T47D (cell line): ENCODE data around the gene ANKRD9.
"Not testable (repeated sequence)": the region's sequence is repeated elsewhere in the genome, so short reads cannot be mapped to it uniquely, and the experiment has no call there.

ENCODE experiments used
- DNase-seq, 2 experiments: peaks; one replicate each; pipeline versions ENCODE4 v3.0.0 to v3.0.0-alpha.2; 2011 to 2012; ENCODE audit warnings: low read depth in 1 of 2, low spot score in 1 of 2
- JUND ChIP-seq: IDR thresholded peaks from 2 replicates; pipeline ENCODE4 v1.6.1; 2012; ENCODE audit warnings: low read depth
- in situ Hi-C: cut with HindIII; loops from 2 replicates; pipeline ENCODE4 v1.10.0; 2016; ENCODE audit warnings: low sequenced_read_pairs, low pct_unique_long_range_greater_than_20kb

ANKRD9 gene

DNA sequence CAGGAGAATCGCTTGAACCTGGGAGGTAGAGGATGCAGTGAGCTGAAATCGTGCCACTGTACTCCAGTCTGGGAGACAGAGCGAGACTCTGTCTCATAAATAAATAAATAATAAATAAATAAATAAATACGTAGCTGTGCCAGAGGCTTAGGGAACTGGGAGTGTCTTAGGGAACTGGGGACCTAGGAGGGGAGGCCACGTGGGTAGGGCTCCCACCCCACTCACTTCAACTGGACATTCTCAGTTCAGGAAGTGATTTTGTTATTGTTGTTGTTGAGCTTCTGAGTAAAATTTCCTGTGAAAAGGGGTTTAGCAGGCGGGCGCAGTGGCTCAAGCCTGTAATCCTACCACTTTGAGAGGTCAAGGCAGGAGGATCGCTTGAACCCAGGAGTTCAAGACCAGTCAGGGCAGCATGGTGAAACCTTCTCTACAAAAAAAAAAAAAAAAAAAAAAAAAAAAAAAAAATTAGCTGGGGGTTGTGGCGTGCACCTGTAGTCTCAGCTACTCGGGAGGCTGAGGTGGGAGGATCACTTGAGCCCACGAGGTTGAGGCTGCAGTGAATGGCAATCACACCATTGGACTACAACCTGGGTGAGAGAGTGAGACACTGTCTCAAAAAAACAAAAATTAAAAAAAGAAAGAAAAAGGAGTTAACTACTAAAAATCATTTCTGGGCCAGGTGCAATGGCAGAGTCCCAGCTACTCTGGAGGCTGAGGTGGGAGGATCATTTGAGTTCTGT, 19.0 kb upstream of the ANKRD9 start:
- DNase-seq, result no peak

DNA sequence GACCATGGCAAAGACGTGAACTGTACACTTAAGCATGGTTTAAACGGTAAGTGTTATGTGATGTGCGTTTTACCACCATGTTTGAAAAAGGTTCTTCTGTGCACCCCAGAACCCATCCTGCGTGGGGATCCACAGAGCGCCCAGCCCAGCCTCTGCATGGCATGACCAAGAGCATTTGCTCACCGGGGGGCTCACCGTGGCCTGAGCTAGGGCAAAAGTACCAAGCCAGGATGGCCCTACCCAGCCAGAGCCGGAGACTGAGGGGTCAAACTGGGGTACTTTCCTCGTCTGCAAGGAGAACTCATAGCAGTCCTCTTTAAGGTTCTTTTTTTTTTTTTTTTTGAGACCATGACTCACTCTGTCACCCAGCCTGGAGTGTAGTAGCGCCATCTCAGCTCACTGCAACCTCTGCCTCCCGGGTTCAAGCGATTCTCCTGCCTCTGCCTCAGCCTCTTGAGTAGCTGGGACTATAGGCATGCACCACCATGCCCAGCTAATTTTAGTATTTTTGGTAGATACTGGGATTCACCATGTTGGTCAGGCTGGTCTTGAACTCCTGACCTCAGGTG, 16.4 kb upstream of the ANKRD9 start:
- TF ChIP-seq JUND, result no peak
- in situ Hi-C loops, result no loop called here
- DNase-seq, result no peak

More for the DNA sequence above, 19.0 kb upstream of the ANKRD9 start:
- no peak for TF ChIP-seq JUND
- in situ Hi-C loops, result no loop called here

DNA sequence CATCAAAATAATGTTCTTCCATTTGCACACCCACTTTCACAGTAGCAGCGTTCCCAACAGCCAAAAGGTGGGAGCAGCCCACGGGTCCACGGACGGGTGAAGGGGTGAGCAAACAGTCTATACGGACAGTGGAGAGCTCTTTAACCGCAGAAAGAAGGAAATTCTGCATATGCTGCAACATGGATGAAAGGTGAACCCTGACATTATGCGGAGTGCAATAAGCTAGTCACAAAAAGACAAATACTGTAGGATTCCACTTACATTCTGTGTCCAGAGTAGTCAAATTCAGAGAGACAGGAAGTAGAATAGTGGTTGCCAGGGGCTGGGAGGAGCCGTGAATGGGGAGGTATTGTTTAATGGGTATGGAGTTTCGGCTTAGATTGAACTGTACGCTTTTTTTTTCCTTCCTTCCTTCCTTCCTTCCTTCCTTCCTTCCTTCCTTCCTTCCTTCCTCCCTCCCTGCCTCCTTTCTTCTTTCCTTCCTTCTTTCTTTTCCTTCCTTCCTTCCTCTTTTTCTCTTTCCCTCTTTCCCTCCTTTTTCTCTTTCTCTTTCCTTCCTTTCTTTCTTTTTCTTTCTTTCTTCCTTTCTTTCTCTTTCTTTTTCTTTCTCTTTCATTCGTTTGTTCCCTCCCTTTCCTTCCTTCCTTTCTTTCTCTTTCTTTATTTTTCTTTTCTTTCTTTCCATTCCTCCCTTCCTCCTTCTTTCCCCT, 15.8 kb upstream of the ANKRD9 start:
- no peak for TF ChIP-seq JUND
- peak in 1 of 2 experiments; percentile 54 for DNase-seq
- in situ Hi-C loops, result no loop called here

DNA sequence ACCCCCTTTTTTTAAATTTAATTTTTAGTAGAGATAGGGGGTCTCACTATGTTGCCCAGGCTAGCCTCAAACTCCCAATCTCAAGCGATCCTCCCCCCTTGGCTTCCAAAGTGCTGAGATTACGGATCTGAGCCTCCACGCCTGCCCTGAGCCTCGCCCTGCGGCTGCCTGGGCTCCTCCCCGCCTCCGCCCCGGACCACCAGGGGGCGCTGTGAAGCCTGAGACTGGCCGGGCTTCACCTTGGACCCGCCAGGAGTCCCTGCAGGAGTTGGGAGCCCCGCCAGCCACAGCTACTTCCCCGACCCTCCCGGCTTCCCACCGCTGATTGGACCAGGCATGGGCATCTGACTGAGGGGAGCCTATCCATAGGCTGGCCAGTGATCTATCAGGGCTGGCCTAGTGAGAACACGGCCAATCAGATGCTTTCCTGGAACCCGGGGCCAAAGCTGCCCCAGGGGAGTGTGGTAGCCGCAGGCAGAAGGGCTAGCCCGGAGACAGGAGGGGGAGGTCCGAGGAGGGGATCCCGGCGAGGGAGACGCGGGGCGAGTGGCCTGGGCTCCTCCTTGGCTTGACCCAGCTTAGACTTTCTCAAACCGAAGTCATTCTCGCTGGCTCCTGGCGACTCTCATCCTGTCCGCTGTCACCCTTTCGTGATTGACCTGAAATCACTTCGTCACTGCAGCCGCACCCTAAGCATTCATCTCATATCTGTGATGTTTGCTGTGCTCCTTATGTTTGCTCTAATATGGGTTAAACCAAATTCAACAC, 15.1 kb upstream of the ANKRD9 start:
- TF ChIP-seq JUND, result no peak
- in situ Hi-C loops, result no loop called here
- peak; percentile 99 to 100 for DNase-seq

DNA sequence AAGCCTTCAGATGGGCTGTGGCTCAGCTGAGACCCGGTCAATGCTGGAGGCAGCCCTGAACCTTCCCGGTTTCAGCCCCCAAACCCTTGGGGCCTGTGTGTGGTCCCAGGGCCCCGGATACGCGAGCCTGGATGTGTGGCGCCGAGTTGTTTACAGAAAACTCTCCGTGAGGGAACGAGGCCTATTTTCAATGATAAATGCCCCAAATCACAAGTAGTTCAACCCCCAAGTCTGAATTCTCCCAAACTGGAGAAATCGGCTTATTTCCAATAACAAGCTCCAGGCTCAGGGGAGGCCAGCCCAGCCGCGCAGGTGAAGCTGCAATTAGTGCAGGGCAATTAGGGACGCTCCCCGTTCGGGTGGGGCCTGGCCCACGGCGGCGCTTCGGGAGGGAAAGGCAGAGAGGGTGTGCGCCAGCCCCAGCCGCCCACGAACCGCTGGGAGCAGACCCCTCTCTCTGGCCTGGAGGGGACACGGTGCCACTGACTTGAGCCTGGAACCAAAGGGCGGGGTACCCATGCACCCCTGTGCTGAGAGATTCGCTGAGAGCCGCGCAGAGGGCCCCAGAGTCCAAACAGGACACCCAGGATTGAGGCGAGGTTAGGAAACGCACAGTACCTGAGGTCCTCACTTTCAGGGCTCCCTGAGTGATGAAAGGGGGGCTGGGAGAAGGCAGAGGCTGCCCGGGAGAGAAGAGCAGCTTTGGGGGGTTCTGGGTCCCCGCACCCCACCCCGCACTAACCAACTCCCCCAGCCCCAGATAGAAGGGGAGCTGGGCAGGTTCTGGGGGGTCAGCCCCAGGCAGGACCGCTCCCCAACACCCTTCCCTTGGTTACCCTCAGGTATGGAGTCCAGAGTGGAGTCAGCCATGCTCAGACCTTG, 14.2 kb upstream of the ANKRD9 start:
- DNase-seq, result no peak
- in situ Hi-C loops, result no loop called here
- no peak for TF ChIP-seq JUND

DNA sequence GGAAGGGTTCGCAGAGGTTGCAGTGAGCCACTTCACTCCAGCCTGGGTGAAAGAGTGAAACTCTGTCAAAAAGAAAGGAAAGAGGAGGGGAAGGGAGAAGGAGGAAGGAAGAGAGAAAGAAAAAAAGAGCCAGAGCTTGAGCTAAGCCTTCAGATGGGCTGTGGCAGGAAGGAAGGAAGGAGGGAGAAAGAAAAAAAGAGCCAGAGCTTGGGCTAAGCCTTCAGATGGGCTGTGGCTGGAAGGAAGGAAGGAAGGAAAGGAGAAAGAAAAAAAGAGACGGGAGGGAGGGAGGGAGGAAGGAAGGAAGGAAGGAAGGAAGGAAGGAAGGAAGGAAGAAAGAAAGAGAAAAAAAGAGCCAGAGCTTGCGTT, 13.6 kb upstream of the ANKRD9 start:
- in situ Hi-C loops, result no loop called here
- no peak for DNase-seq
- TF ChIP-seq JUND, result no peak

DNA sequence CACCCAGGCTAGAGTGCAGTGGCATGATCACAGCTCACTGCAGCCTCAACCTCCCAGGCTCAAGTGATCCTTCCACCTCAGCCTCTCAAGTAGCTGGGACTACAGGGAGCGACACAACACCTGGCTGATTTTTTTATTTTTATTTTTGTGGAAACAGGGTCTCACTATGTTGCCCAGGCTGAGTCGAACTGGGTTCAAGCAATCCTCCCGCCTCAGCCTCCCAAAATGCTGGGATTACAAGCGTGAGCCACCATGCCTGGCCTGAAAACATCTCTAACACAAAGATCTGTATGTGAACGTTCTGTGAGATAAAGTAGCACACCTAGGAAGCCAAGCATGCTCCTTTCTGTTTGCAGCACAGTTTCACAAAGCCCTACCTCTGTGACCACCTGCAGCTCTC, 10.1 kb upstream of the ANKRD9 start:
- in situ Hi-C loops, DNase-seq: not testable (repeated sequence)

DNA sequence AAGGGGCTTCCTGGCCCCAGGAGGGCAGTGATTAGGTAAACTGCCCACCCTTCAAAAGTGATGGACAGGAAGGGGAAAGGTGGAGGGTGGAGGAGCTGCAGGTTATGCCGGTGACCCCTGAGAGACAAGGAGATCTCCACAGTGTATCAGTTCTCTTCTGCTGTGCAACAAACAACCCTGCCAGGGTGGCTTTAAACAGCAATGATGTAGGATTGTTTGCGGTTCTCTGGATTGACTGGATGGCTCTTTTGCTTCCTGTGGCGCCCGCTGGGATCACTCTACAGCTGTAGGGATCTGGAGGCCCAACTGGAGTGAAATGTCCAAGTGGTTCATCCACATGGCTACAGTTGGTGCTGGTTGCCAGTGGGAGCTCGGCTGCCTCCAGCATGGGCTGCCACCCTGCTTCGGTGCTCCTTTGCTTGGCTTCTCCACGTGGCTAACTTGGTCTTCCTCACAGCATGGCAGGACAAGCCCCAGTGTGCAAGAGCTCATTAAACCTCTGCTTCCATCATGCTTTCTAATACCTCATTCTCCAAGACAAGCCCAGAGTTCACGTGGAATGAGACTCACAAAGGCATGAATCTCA, 8.6 kb upstream of the ANKRD9 start:
- in situ Hi-C loops, result no loop called here
- DNase-seq, result no peak
- no peak for TF ChIP-seq JUND

DNA sequence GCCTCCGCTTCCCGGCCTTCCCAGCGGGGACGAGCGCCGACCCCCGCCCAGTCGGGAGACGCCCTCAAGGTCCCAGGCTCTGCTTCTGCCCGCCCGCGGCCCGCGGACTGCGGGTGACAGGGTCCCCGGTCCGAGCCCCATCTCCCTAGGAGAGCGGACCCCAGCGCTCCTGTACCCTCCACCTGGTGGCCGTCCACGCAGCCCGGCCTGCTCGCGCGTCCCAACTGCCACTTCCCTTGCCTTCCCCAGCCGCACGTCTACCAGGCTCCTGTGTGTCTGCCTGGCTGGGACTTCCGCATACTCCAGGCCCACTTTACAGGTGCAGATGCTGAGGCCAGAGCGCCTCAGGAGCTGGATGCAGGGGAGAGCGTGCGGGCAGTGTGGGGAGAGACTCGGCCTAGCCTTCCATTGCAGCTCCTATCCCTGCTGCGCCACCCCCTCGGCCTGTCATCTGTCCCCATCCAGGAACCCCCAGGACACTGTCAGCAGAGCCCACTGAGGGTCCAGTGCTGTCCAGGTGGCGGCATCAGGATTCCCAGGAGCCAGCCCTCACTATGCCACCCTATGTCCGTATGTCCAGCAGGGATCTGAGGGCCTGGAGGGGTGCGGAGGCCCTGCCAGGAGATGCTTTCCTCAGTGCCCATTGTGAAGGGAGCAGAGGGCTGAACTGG, 8.0 kb upstream of the ANKRD9 start:
- TF ChIP-seq JUND, result no peak
- DNase-seq, result no peak
- in situ Hi-C loops, result no loop called here

DNA sequence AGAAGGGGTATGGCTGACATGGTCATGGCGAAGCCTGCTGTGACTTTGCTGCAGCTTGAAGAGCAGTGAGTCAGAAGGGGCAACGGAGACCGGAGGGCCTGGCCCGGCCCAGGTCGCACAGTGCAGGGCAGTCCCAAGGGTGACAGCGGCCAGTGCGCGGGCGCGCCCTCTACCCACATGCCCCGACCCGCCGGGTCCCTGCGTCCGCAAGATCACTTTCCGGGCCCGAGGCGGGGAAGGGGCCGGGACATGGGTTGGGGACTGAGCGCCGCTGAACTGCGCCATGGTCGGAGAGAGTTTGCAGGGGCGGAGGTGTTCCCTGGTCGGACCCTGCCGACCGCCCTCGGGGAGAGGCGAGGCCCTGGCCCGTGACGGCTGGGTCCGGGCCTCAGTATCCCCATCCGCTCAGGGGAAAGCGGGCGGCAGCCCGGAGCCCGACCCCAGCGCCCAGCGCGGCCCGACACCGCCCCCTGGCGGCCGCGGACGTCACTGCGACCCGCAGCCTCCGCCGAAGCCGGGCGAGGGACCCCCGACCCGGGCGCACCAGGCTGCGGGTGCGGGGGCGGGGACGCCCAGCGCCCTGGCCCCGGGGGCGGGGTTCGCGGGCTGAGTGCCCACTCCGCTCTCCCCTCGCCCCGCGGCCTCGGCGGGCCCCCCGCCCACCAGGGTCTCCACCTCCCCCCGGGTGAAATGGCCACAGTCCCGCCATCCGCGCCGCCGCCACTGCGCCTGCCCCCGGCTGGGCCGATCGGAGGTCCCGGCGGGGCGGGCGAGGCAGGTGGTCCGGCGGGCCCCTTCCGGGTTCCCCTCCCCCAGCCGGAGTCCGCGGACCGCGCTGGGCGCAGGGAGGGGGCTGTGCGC, 7.2 kb upstream of the ANKRD9 start:
- in situ Hi-C loops, result no loop called here
- TF ChIP-seq JUND, result no peak
- peak; percentile 43 to 85 for DNase-seq
